ENCODE measurements around the gene BCR. TPM values are rescaled to one million over a fixed set of nuclear protein-coding genes. Genes with fewer than 3 reads are reported as not detected.

BCR gene
- total and polyA plus RNA-seq, 2 of the 13 experiments (the other 11 are each of a cell fraction or from before 2014, with no cell fraction given) = 19.9 to 33.6 TPM

GRCh38 chr22:23281406-23282088 is 101.2 kb downstream of the BCR start (continued):
- TF ChIP-seq, protein P1, sequence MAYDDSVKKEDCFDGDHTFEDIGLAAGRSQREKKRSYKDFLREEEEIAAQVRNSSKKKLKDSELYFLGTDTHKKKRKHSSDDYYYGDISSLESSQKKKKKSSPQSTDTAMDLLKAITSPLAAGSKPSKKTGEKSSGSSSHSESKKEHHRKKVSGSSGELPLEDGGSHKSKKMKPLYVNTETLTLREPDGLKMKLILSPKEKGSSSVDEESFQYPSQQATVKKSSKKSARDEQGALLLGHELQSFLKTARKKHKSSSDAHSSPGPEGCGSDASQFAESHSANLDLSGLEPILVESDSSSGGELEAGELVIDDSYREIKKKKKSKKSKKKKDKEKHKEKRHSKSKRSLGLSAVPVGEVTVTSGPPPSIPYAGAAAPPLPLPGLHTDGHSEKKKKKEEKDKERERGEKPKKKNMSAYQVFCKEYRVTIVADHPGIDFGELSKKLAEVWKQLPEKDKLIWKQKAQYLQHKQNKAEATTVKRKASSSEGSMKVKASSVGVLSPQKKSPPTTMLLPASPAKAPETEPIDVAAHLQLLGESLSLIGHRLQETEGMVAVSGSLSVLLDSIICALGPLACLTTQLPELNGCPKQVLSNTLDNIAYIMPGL (CRISPR knock-in tag; IDR thresholded peaks at IDR 0.05; ENCODE audit: borderline replicate concordance in 1 of 2, low read depth in 1 of 2) = peak; percentile 27 to 61; a peak in 1 of 4 replicates
- no peak for TF ChIP-seq LCORL (IDR thresholded peaks at IDR 0.05)
- peak; percentile 18; the same call in 1 of the 2 replicates for TF ChIP-seq LCORL (CRISPR knock-in tag; IDR thresholded peaks at IDR 0.05)
- TF ChIP-seq KDM2A (CRISPR knock-in tag; IDR thresholded peaks at IDR 0.05; ENCODE audit: borderline replicate concordance, low read depth) = peak; percentile 36; the same call in 1 of the 2 replicates
- TF ChIP-seq KDM5B (CRISPR knock-in tag; IDR thresholded peaks at IDR 0.05; ENCODE audit: borderline replicate concordance) = peak; percentile 50; the same call in 1 of the 2 replicates
- TF ChIP-seq PTBP1 (IDR thresholded peaks at IDR 0.05; ENCODE audit: low read depth, low read length, poor library complexity, severe bottlenecking) = peak; percentile 51
- TF ChIP-seq RAD21 (CRISPR knock-in tag; IDR thresholded peaks at IDR 0.05) = peak; percentile 96
- TF ChIP-seq SRSF9 (IDR thresholded peaks at IDR 0.05; ENCODE audit: borderline replicate concordance, insufficient read depth, low read depth, low read length, poor library complexity, severe bottlenecking) = no peak
- 0 out of 2 replicates have a peak, but pooled peaks have one; percentile 19 for TF ChIP-seq BORCS8-MEF2B (CRISPR knock-in tag; IDR thresholded peaks at IDR 0.05)
- TF ChIP-seq NR2F6 (IDR thresholded peaks at IDR 0.05) = no peak
- TF ChIP-seq NR2F6 (CRISPR knock-in tag; IDR thresholded peaks at IDR 0.05) = peak; percentile 33; the same call in 1 of the 2 replicates
- TF ChIP-seq XRCC5 (optimal IDR thresholded peaks at IDR 0.05; ENCODE audit: low read length) = peak; percentile 64
- TF ChIP-seq FOXC1 (CRISPR knock-in tag; IDR thresholded peaks at IDR 0.05; ENCODE audit: borderline replicate concordance) = peak; percentile 60; the same call in 1 of the 2 replicates
- TF ChIP-seq FOXA3 (CRISPR knock-in tag; IDR thresholded peaks at IDR 0.05) = peak; percentile 26; the same call in 1 of the 2 replicates
- TF ChIP-seq ZBTB38 (CRISPR knock-in tag; IDR thresholded peaks at IDR 0.05) = peak; percentile 72
- 0 out of 2 replicates have a peak, but pooled peaks have one; percentile 27 for TF ChIP-seq SPEN (CRISPR knock-in tag; IDR thresholded peaks at IDR 0.05; ENCODE audit: low read depth)
- TF ChIP-seq RBM39 (IDR thresholded peaks at IDR 0.05; ENCODE audit: low read depth, low read length, poor library complexity, severe bottlenecking) = peak; percentile 61
- TF ChIP-seq ARID4A (CRISPR knock-in tag; IDR thresholded peaks at IDR 0.05; ENCODE audit: borderline replicate concordance) = peak; percentile 30; the same call in 1 of the 2 replicates
- TF ChIP-seq REPIN1 (CRISPR knock-in tag; IDR thresholded peaks at IDR 0.05; ENCODE audit: borderline replicate concordance, low read depth) = 0 out of 2 replicates have a peak, but pooled peaks have one; percentile 30
- TF ChIP-seq PITX1 (CRISPR knock-in tag; IDR thresholded peaks at IDR 0.05) = no peak
- TF ChIP-seq YY1 (IDR thresholded peaks at IDR 0.05; ENCODE audit: insufficient read depth, insufficient replicate concordance, low read depth, low read length) = peak; percentile 20
- TF ChIP-seq MATR3 (CRISPR knock-in tag; IDR thresholded peaks at IDR 0.05) = no peak
- TF ChIP-seq ZBTB7A (CRISPR knock-in tag; IDR thresholded peaks at IDR 0.05) = peak; percentile 37; the same call in 1 of the 2 replicates
- no peak for TF ChIP-seq FOSL2 (CRISPR knock-in tag; IDR thresholded peaks at IDR 0.05)
